Keratinocyte (primary cell): ENCODE results near the gene EPB41L2.

Source experiments
- EZH2 ChIP-seq: IDR thresholded peaks from one replicate; pipeline ENCODE4 v1.6.1; 2012; ENCODE audit warnings: inconsistent platforms, mild to moderate bottlenecking, low read length, moderate library complexity
- TF ChIP-seq, protein P1 (sequence below), 3 experiments: IDR thresholded peaks in 1 of 3; conservative IDR thresholded peaks in 1 of 3; optimal IDR thresholded peaks in 1 of 3; 2 replicates in 2 of 3; 3 replicates in 1 of 3; pipeline versions ENCODE3 to v1.5.1; 2011; ENCODE audit warnings: low read length in 3 of 3, mild to moderate bottlenecking in 3 of 3, moderate library complexity in 2 of 3, control low read depth in 1 of 3, inconsistent platforms in 1 of 3; ENCODE audit not compliant: insufficient read depth in 2 of 3; ENCODE audit errors: extremely low read depth in 1 of 3

DNA sequence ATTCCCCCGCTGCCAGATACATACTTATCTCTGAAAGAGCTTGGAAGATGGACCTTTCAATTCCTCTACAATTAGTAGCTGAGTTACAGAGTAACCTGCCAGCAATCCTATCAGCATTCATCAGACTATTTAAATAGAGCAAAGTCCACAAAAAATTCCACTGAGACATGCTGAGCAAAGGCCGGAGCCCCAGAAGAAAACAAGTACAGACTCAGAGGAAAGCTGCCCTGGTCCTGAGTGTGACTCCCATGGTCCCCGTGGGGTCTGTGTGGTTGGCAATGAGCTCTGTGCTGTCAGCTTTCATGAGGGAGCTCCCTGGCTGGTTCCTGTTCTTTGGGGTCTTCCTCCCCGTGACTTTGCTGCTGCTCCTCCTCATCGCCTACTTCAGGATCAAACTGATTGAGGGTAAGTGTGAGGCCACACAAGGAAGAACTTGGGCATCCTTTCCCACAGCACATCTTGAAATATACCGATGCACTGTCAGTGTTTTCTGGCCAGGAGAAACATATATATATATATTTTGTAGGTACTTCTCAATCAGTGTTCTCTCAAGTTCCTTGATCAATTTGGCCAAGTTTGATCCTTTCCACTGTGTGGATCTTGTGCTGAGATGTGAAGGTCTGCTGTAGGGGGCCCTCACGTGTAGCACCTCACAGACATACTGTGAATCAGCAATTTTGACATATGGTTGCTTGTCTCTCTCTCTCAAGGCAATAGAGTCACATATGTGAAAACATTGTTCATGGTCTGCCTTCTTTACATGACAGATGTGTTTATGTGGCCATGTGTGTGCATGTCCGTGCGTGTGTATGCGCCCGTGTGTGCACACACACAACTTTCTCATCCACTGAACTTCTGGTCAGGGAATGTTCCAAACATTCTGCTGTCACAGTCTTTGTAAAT lies 235.5 kb downstream of the EPB41L2 start, which contains the start of gene SMLR1:
- TF ChIP-seq, protein P1, sequence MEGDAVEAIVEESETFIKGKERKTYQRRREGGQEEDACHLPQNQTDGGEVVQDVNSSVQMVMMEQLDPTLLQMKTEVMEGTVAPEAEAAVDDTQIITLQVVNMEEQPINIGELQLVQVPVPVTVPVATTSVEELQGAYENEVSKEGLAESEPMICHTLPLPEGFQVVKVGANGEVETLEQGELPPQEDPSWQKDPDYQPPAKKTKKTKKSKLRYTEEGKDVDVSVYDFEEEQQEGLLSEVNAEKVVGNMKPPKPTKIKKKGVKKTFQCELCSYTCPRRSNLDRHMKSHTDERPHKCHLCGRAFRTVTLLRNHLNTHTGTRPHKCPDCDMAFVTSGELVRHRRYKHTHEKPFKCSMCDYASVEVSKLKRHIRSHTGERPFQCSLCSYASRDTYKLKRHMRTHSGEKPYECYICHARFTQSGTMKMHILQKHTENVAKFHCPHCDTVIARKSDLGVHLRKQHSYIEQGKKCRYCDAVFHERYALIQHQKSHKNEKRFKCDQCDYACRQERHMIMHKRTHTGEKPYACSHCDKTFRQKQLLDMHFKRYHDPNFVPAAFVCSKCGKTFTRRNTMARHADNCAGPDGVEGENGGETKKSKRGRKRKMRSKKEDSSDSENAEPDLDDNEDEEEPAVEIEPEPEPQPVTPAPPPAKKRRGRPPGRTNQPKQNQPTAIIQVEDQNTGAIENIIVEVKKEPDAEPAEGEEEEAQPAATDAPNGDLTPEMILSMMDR (optimal IDR thresholded peaks at IDR 0.05 in 1 of 3, IDR thresholded peaks at IDR 0.05 in 1 of 3, conservative IDR thresholded peaks at IDR 0.05 in 1 of 3; ENCODE audit: extremely low read depth in 1 of 3, insufficient read depth in 2 of 3, low read length in 3 of 3) = no peak
- TF ChIP-seq EZH2 = no peak
